A549 (cell line): Measurements from ENCODE around the gene DLG1. TPM values are rescaled to one million over a fixed set of nuclear protein-coding genes. Genes with fewer than 3 reads are reported as not detected.

Experiments used
- ATAC-seq, 2 experiments: fragments of 200-7000 bp in 1 of 2; fragments of >200 bp in 1 of 2; cut with Nextera tagmentation in 1 of 2; cut with Tn5 transposase in 1 of 2; 3 replicates each; pipeline versions ENCODE4 v1.8.0 to v1.9.1; 2018 to 2020; ENCODE audit warnings: mild to moderate bottlenecking in 1 of 2, moderate library complexity in 1 of 2
- CTCF ChIA-PET: fragments of 300-600 bp; sonication (Branson Sonifier 250); formaldehyde crosslinking; extraction: SDS; loops from one replicate; lab custom pipeline; 2021; ENCODE audit warnings: antibody characterized with exemption, inconsistent platforms; lab: Yijun Ruan, JAX
- POLR2A ChIA-PET: fragments of 350-600 bp; formaldehyde crosslinking; extraction: SDS; loops from one replicate; lab custom pipeline; 2021; ENCODE audit warnings: antibody characterized with exemption, inconsistent platforms; lab: Yijun Ruan, JAX
- DNase-seq, 2 experiments: peaks; one replicate each; pipeline versions ENCODE4 v3.0.0 to v3.0.0-alpha.2; 2011 to 2016; ENCODE audit warnings: low read depth in 1 of 2, low spot score in 1 of 2
- FAIRE-seq: peaks from 2 replicates; lab custom pipeline; 2011; peaks lifted over from hg19 to GRCh38; lab: Jason Lieb, UNC
- H3K27ac ChIP-seq, 2 experiments: fragments of >200 bp; sonication (Bioruptor Twin); formaldehyde crosslinking; 3 replicates each; pipeline ENCODE4 v1.5.1; 2016 to 2017
- H3K4me1 ChIP-seq: fragments of >200 bp; sonication (Bioruptor Twin); formaldehyde crosslinking; 3 replicates; pipeline ENCODE4 v1.6.1; 2016
- H3K4me2 ChIP-seq: fragments of >200 bp; sonication (Bioruptor Twin); formaldehyde crosslinking; 3 replicates; pipeline ENCODE4 v1.6.1; 2016
- H3K4me3 ChIP-seq: fragments of >200 bp; sonication (Bioruptor Twin); formaldehyde crosslinking; 3 replicates; pipeline ENCODE4 v1.5.1; 2016
- H3K9me3 ChIP-seq: fragments of >200 bp; sonication (Bioruptor Twin); formaldehyde crosslinking; 3 replicates; pipeline ENCODE4 v1.6.1; 2016
- BHLHE40 ChIP-seq: IDR thresholded peaks from 2 replicates; pipeline ENCODE4 v1.6.1; 2012; ENCODE audit warnings: low read depth, low read length, inconsistent platforms
- CBX2 ChIP-seq: fragments of 200-600 bp; sonication (generic); IDR thresholded peaks from 2 replicates; pipeline ENCODE4 v1.6.1; 2016; ENCODE audit warnings: low read depth, mild to moderate bottlenecking, borderline replicate concordance
- CBX8 ChIP-seq: fragments of 200-600 bp; sonication (generic); IDR thresholded peaks from 2 replicates; pipeline ENCODE4 v1.6.1; 2016
- CHD4 ChIP-seq: fragments of 200-600 bp; sonication (generic); IDR thresholded peaks from 2 replicates; pipeline ENCODE4 v1.6.1; 2016; ENCODE audit warnings: antibody characterized with exemption, mild to moderate bottlenecking, borderline replicate concordance
- ESRRA ChIP-seq: fragments of 150-350 bp; IDR thresholded peaks from 2 replicates; pipeline ENCODE4 v1.6.1; 2014; ENCODE audit warnings: mild to moderate bottlenecking, low read length, borderline replicate concordance
- FOSL2 ChIP-seq, 2 experiments: fragments of 450-650 bp in 1 of 2; fragments of >200 bp in 1 of 2; sonication (Bioruptor Twin) in 1 of 2; formaldehyde crosslinking; IDR thresholded peaks; 2 replicates each; pipeline versions ENCODE4 v1.5.0 to v1.6.1; 2016 to 2020; ENCODE audit warnings: mild to moderate bottlenecking in 1 of 2, moderate library complexity in 1 of 2
- GATA3 ChIP-seq: IDR thresholded peaks from 2 replicates; pipeline ENCODE4 v1.6.1; 2012; ENCODE audit warnings: borderline replicate concordance
- HDAC2 ChIP-seq: fragments of 200-600 bp; sonication (generic); IDR thresholded peaks from 2 replicates; pipeline ENCODE4 v1.6.1; 2016
- HEYL ChIP-seq: fragments of 250-450 bp; sonication (Bioruptor Pico); IDR thresholded peaks from 2 replicates; pipeline ENCODE4 v1.8.0; 2021; ENCODE audit warnings: mild to moderate bottlenecking, moderate library complexity
- HMGXB4 ChIP-seq: fragments of 250-450 bp; sonication (Bioruptor Pico); IDR thresholded peaks from 2 replicates; pipeline ENCODE4 v1.5.0; 2021; ENCODE audit warnings: mild to moderate bottlenecking, moderate library complexity, borderline replicate concordance
- HOXB13 ChIP-seq: fragments of 250-450 bp; sonication (Bioruptor Pico); IDR thresholded peaks from 2 replicates; pipeline ENCODE4 v1.5.0; 2020; ENCODE audit warnings: low read depth, mild to moderate bottlenecking, moderate library complexity
- HOXB5 ChIP-seq: fragments of 250-450 bp; sonication (Bioruptor Pico); IDR thresholded peaks from 2 replicates; pipeline ENCODE4 v1.5.0; 2020; ENCODE audit warnings: mild to moderate bottlenecking, moderate library complexity
- JUN ChIP-seq, 2 experiments: fragments of >200 bp; sonication (Bioruptor Twin); formaldehyde crosslinking; IDR thresholded peaks; 2 replicates in 1 of 2; 3 replicates in 1 of 2; pipeline ENCODE4 v1.6.1; 2016 to 2017
- MAX ChIP-seq: IDR thresholded peaks from 2 replicates; pipeline ENCODE4 v1.6.1; 2012
- MYC ChIP-seq: IDR thresholded peaks from 2 replicates; pipeline ENCODE4 v1.6.1; 2012; ENCODE audit warnings: mild to moderate bottlenecking, inconsistent platforms, low read length, improper control_type of control experiment, borderline replicate concordance
- PBX3 ChIP-seq: IDR thresholded peaks from 2 replicates; pipeline ENCODE4 v1.6.1; 2012
- PHF8 ChIP-seq: fragments of 200-600 bp; sonication (generic); IDR thresholded peaks from 2 replicates; pipeline ENCODE4 v1.6.1; 2016; ENCODE audit warnings: low read depth, mild to moderate bottlenecking, antibody characterized with exemption, moderate library complexity, borderline replicate concordance
- RCOR1 ChIP-seq: fragments of 150-350 bp; IDR thresholded peaks from 2 replicates; pipeline ENCODE4 v1.6.1; 2014; ENCODE audit warnings: antibody characterized with exemption, low read length, low read depth
- RFX5 ChIP-seq: fragments of 450-650 bp; IDR thresholded peaks from 2 replicates; pipeline ENCODE4 v1.7.1; 2014; ENCODE audit warnings: antibody characterized with exemption, mild to moderate bottlenecking, moderate library complexity
- SMC3 ChIP-seq: fragments of >200 bp; sonication (Bioruptor Twin); formaldehyde crosslinking; IDR thresholded peaks from 3 replicates; pipeline ENCODE4 v1.6.1; 2018; ENCODE audit warnings: inconsistent platforms
- ZC3H11A ChIP-seq: fragments of 450-650 bp; IDR thresholded peaks from 2 replicates; pipeline ENCODE4 v1.6.1; 2014; ENCODE audit warnings: antibody characterized with exemption, mild to moderate bottlenecking
- ZFP36 ChIP-seq: fragments of 450-650 bp; IDR thresholded peaks from 2 replicates; pipeline ENCODE4 v1.6.1; 2014; ENCODE audit warnings: borderline replicate concordance; ENCODE audit not compliant: partially characterized antibody
- ZNF302 ChIP-seq: fragments of 250-450 bp; sonication (Bioruptor Pico); IDR thresholded peaks from 2 replicates; pipeline ENCODE4 v1.9.0; 2021; ENCODE audit warnings: inconsistent platforms, mild to moderate bottlenecking, moderate library complexity
- WGBS: methylation state at CpG from one replicate; pipeline ENCODE4 v1.1.6; 2017; ENCODE audit errors: missing lambda C conversion rate; 5-methylcytosine and 5-hydroxymethylcytosine counted together
- polyA plus RNA-seq, 4 experiments: library from polyadenylated mRNA; depleted of rRNA in 3 of 4; stranded (reverse); fragments of >200 nt; fragmentation: RNase III in 1 of 4; extraction: RNeasy Plus Mini Kit Qiagen cat#74134 plus additional on column Dnase treatment in 1 of 4; gene quantifications; 2 replicates in 3 of 4; 3 replicates in 1 of 4; pipeline ENCODE4 v1.2.3, GENCODE V29; 2011 to 2017
- TF ChIP-seq, protein P1 (sequence below): fragments of >200 bp; sonication (Bioruptor Twin); formaldehyde crosslinking; IDR thresholded peaks from 3 replicates; pipeline ENCODE4 v1.5.1; 2016
- TF ChIP-seq, protein P2 (sequence below): fragments of >200 bp; sonication (Bioruptor Twin); formaldehyde crosslinking; IDR thresholded peaks from 2 replicates; pipeline ENCODE4 v1.6.1; 2016

DLG1 gene
- polyA plus RNA-seq, 2 of the 4 experiments (the other 2 are of a cell fraction): 27.0 to 33.9 TPM

DNA sequence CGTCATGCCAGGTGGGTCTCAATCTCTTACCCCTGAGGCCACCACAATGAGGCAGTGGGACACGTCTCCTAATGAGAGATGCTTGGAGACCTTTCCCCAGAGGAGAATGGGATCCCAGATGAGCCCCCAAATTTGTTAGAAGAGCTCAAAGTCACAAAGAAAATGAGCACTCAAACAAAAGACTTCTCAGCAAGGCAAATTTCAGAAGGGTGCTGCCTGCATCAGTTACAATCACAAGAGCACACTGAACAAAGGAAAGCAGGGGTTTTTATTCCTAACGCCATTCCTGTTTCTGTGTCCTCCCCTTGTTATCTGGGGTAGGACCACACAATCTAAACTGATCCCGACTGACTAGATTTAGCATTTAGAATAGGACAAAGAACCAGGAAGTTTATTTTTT is 50.1 kb downstream of the DLG1 start:
- CTCF ChIA-PET: no interaction called here

DNA sequence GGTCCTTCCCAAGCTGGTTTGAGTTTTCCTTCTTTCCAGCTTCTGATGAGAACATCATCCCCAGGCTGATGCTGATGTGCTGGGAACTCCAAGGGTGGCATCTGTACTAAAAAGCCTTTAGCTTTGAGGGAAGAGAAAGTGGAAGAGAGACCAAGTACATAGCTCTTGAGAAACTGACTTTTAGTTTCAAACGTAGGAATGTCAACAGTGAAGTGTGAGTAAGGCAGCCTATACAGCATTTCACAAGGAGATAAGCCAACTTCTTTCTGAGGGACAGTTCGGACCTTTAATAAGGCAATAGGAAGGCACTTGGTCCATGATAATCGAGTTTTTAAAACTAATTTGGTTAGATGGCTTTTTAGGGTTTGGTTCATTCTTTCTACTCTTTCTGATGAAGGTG is 53.7 kb downstream of the DLG1 start:
- no peak for FAIRE-seq
- Histone ChIP-seq H3K4me2 (no peak overlapping the region), H3K9me3 (peaks cover 45% of the 10 kb centered on the region), H3K4me3 (no peak overlapping the region), H3K4me1 (no peaks in the 10 kb centered on the region), H3K27ac (no peak overlapping the region)
- no peak for ATAC-seq
- WGBS: 89% methylated on average over 3 of the region's 3 CpGs
- ChIA-PET POLR2A (no interaction called here), CTCF (interaction anchor here (4.2 kb wide), 1 partner anchor 12 kb away, joined by 25 read pairs; no protein-coding TSS in a partner anchor)
- DNase-seq: no peak
- no peak for TF ChIP-seq PBX3
- TF ChIP-seq, all 56 proteins: peak for 0

More for the DNA sequence above, 50.1 kb downstream of the DLG1 start:
- whole genome bisulfite sequencing: 79% methylated on average over 3 of the region's 4 CpGs
- ATAC-seq (no peak), DNase-seq (peak in 1 of 2 experiments; percentile 13), FAIRE-seq (no peak)
- Histone ChIP-seq H3K4me1 (no peaks in the 10 kb centered on the region), H3K4me2 (no peak overlapping the region), H3K4me3 (no peak overlapping the region), H3K27ac (no peak overlapping the region), H3K9me3 (peaks cover 37% of the 10 kb centered on the region)
- POLR2A ChIA-PET: no interaction called here
- TF ChIP-seq, protein P1, sequence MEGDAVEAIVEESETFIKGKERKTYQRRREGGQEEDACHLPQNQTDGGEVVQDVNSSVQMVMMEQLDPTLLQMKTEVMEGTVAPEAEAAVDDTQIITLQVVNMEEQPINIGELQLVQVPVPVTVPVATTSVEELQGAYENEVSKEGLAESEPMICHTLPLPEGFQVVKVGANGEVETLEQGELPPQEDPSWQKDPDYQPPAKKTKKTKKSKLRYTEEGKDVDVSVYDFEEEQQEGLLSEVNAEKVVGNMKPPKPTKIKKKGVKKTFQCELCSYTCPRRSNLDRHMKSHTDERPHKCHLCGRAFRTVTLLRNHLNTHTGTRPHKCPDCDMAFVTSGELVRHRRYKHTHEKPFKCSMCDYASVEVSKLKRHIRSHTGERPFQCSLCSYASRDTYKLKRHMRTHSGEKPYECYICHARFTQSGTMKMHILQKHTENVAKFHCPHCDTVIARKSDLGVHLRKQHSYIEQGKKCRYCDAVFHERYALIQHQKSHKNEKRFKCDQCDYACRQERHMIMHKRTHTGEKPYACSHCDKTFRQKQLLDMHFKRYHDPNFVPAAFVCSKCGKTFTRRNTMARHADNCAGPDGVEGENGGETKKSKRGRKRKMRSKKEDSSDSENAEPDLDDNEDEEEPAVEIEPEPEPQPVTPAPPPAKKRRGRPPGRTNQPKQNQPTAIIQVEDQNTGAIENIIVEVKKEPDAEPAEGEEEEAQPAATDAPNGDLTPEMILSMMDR: no peak
- TF ChIP-seq RCOR1: no peak
- TF ChIP-seq CHD4: no peak
- no peak for TF ChIP-seq ESRRA
- TF ChIP-seq MYC: no peak
- TF ChIP-seq CBX8: no peak
- no peak for TF ChIP-seq CBX2
- no peak for TF ChIP-seq GATA3
- TF ChIP-seq HDAC2: no peak
- no peak for TF ChIP-seq HMGXB4

DNA sequence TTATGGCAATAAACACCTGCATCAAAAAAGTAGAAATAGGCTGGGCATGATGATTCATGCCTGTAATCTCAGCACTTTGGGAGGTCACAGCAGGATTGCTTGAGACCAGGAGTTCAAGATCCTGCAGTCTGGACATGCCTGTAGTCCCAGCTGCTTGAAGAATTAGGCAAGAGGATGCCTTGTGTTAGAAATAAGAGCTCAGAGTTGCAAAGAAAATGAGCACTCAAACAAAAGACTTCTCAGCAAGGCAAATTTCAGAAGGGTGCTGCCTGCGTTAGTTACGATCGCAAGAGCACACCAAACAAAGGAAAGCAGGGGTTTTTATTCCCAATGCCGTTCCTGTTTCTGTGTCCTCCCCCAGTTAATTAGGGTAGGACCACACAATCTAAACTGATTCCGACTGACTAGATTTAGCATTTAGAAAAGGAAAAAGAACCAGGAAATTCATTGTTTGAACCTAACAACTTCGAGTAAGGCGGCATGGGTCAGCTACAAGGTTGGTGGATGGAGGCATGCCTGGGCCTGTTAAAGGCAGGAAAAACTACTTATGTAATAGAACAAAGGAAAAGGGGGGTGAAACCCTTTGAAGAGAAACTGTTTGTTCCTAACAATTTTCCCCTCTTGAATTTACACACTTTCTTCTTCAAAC is 55.5 kb downstream of the DLG1 start:
- TF ChIP-seq, protein P2, sequence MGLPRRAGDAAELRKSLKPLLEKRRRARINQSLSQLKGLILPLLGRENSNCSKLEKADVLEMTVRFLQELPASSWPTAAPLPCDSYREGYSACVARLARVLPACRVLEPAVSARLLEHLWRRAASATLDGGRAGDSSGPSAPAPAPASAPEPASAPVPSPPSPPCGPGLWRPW: no peak
- TF ChIP-seq HOXB5 (CRISPR knock-in tag) (no peak), CHD4 (no peak), HEYL (CRISPR knock-in tag) (no peak), SMC3 (no peak), JUN (IDR thresholded peaks at IDR 0.05) (no peak), MAX (no peak), BHLHE40 (no peak), ZNF302 (no peak), PHF8 (no peak), CBX8 (no peak), CBX2 (no peak), ZFP36 (no peak), ZC3H11A (no peak), HOXB13 (CRISPR knock-in tag) (no peak), FOSL2 (IDR thresholded peaks at IDR 0.05) (no peak), FOSL2 (CRISPR knock-in tag; IDR thresholded peaks at IDR 0.05) (no peak), RFX5 (no peak)
- TF ChIP-seq, protein P1: no peak
- no peak overlapping the region for H3K4me2 ChIP-seq
- POLR2A ChIA-PET: no interaction called here
- H3K4me1 ChIP-seq: no peaks in the 10 kb centered on the region
- CTCF ChIA-PET: no interaction called here
- 96% methylated on average over 7 of the region's 7 CpGs for WGBS
- no peak overlapping the region for H3K27ac ChIP-seq
- DNase-seq (peak in 1 of 2 experiments; percentile 4), ATAC-seq (no peak), FAIRE-seq (no peak)
- peaks cover 29% of the 10 kb centered on the region for H3K9me3 ChIP-seq
- H3K4me3 ChIP-seq: no peak overlapping the region
